ENCODE measurements around the gene CLIP1. TPM values are rescaled to one million over a fixed set of nuclear protein-coding genes. Genes with fewer than 3 reads are reported as not detected.

Gene CLIP1
- total and polyA plus RNA-seq, 2 of the 8 experiments (the other 6 are each of a cell fraction or from before 2014, with no cell fraction given) = 19.0 to 27.6 TPM

DNA sequence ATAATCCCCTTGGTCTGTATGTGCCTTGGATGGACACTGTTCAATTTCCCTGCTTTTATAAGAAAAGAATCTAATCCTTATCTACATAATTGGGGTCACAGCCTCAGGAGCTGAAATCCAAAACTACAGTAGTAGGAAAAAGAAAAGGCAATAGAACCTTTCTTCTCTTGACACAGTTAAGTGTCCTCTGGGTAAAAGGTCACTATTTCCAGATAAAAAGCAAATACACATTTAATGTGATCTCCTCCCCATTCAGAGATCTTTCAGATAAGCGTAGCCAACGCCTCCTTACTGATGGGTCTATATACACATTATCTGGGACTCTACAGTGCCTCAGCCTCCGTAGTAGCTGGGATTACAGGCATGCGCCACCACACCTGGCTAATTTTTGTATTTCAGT is 73.4 kb downstream of the CLIP1 start:
- H3K4me3 ChIP-seq (ENCODE audit: extremely low read depth in 1 of 4, insufficient read depth in 2 of 4, low read depth in 3 of 4, low read length in 4 of 4) = no peak overlapping the region
- no peak overlapping the region for H3K56ac ChIP-seq (replicated peaks; ENCODE audit: insufficient read length, low read depth, low read length)
- H3K79me1 ChIP-seq (ENCODE audit: low read depth, low read length) = no peaks in the 10 kb centered on the region
- H3K4ac ChIP-seq (replicated peaks; ENCODE audit: insufficient read length, low read depth, low read length) = no peak overlapping the region
- no peak overlapping the region for H2BK12ac ChIP-seq (ENCODE audit: low read depth, low read length)
- no peak overlapping the region for H3K4me2 ChIP-seq (ENCODE audit: insufficient read depth in 1 of 2, low read depth in 2 of 2, low read length in 2 of 2)
- FAIRE-seq (no peak), DNase-seq (ENCODE audit: low read depth in 1 of 2, low spot score in 2 of 2) (no peak)
- no peak overlapping the region for H4K8ac ChIP-seq (ENCODE audit: extremely low read depth, insufficient read depth, low read length)
- no peaks in the 10 kb centered on the region for H3K79me2 ChIP-seq (ENCODE audit: control insufficient read depth in 1 of 2, insufficient read depth in 2 of 2, low read length in 2 of 2)
- H3K9me3 ChIP-seq (ENCODE audit: insufficient read depth in 2 of 2, low read depth in 1 of 2, low read length in 1 of 2) = no peaks in the 10 kb centered on the region
- H2BK120ac ChIP-seq (replicated peaks; ENCODE audit: low read depth, low read length) = no peak overlapping the region
- no peak overlapping the region for H4K91ac ChIP-seq (replicated peaks; ENCODE audit: insufficient read length, low read length)
- H3K14ac ChIP-seq (ENCODE audit: insufficient read length) = no peak overlapping the region
- H2BK20ac ChIP-seq (ENCODE audit: low read length) = no peak overlapping the region
- peaks cover 0 to 1% (median 0%) of the 10 kb centered on the region in 4 experiments; a peak in 2 of 8 replicates for H3K36me3 ChIP-seq (ENCODE audit: control insufficient read depth in 2 of 4, insufficient read depth in 4 of 4, low read length in 3 of 4)
- no peaks in the 10 kb centered on the region for H3K4me1 ChIP-seq (replicated peaks in 1 of 4; ENCODE audit: control insufficient read depth in 3 of 4, insufficient read depth in 4 of 4, low read length in 3 of 4)
- H3K9ac ChIP-seq (replicated peaks in 1 of 4; ENCODE audit: extremely low read depth in 1 of 4, low read depth in 3 of 4, low read length in 3 of 4) = no peak overlapping the region
- H2AFZ ChIP-seq (ENCODE audit: low read length) = no peak overlapping the region
- no peak overlapping the region for H2BK15ac ChIP-seq (ENCODE audit: low read length)
- H3K18ac ChIP-seq (ENCODE audit: extremely low read depth, low read length) = no peak overlapping the region
- H3K23me2 ChIP-seq (ENCODE audit: low read depth, low read length) = no peaks in the 10 kb centered on the region
- H4K20me1 ChIP-seq (replicated peaks in 1 of 2; ENCODE audit: control insufficient read depth in 1 of 2, insufficient read depth in 2 of 2, low read length in 2 of 2) = no peaks in the 10 kb centered on the region
- no peak for TF ChIP-seq NRF1 (IDR thresholded peaks at IDR 0.05; ENCODE audit: low read depth, low read length)
- no peak for TF ChIP-seq FOSL1 (IDR thresholded peaks at IDR 0.05; ENCODE audit: insufficient read depth, low read depth, low read length)
- TF ChIP-seq TEAD4 (IDR thresholded peaks at IDR 0.05; ENCODE audit: low read depth, low read length) = no peak
- no peak for TF ChIP-seq HDAC6 (IDR thresholded peaks at IDR 0.05; ENCODE audit: low read depth, low read length)
- TF ChIP-seq SP4 (IDR thresholded peaks at IDR 0.05; ENCODE audit: low read length) = no peak
- no peak for TF ChIP-seq YY1 (IDR thresholded peaks at IDR 0.05; ENCODE audit: low read depth, low read length)
- TF ChIP-seq CTBP2 (IDR thresholded peaks at IDR 0.05; ENCODE audit: borderline replicate concordance, insufficient read depth, insufficient read length, low read length) = no peak
- no peak for TF ChIP-seq RXRA (IDR thresholded peaks at IDR 0.05; ENCODE audit: insufficient read depth, low read depth, low read length)
- no peak for TF ChIP-seq ATF2 (IDR thresholded peaks at IDR 0.05; ENCODE audit: low read length)
- CTCF ChIA-PET (ENCODE audit: partially characterized antibody) = interaction anchor here (0.8 to 4.0 kb wide), 5 partner anchors 8 to 122 kb away, joined by 4 to 24 read pairs (median 5); no protein-coding TSS in a partner anchor
- no peaks in the 10 kb centered on the region for H3K27me3 ChIP-seq (replicated peaks in 1 of 4; ENCODE audit: control insufficient read depth in 3 of 4, extremely low read depth in 1 of 4, insufficient read depth in 3 of 4, low read length in 3 of 4)
- no peak overlapping the region for H4K5ac ChIP-seq (ENCODE audit: insufficient read length, low read depth, low read length)
- no peak overlapping the region for H3K23ac ChIP-seq (ENCODE audit: insufficient read length)
- 97% methylated on average over 4 of the region's 4 CpGs; no CpG with 5 or more reads in 1 of the 2 experiments for WGBS, 2 experiments (ENCODE audit: extremely low coverage in 1 of 2, insufficient coverage in 1 of 2, insufficient read length in 1 of 2, insufficient replicate concordance in 2 of 2, low coverage in 1 of 2, low lambda C conversion rate in 2 of 2, missing lambda C conversion rate in 1 of 2)
- POLR2A ChIA-PET (ENCODE audit: partially characterized antibody) = interaction anchor here (0.5 kb wide), 1 partner anchor 49 kb away, joined by 5 read pairs; no protein-coding TSS in a partner anchor
- no peak overlapping the region for H2BK5ac ChIP-seq (ENCODE audit: low read depth, low read length)
- no peak overlapping the region for H3K27ac ChIP-seq (ENCODE audit: low read depth, low read length)
- no peak overlapping the region for H2AK5ac ChIP-seq (ENCODE audit: low read depth, low read length)

Measured in H1 (cell line).